Osteocyte (in vitro differentiated cells): ENCODE measurements around the gene RGS17. TPM values are rescaled to one million over a fixed set of nuclear protein-coding genes. Genes with fewer than 3 reads are reported as not detected.

Source experiments
- DNase-seq: peaks from one replicate; pipeline ENCODE4 v3.0.0; 2021; ENCODE audit warnings: mixed read lengths; ENCODE audit not compliant: unreplicated experiment; ENCODE audit errors: extremely low spot score
- H3K27ac Mint-ChIP-seq: one replicate; pipeline ENCODE4 v1.8.0; 2021; ENCODE audit warnings: mild to moderate bottlenecking, mixed read lengths; ENCODE audit not compliant: unreplicated experiment
- H3K27me3 Mint-ChIP-seq: one replicate; pipeline ENCODE4 v1.8.0; 2021; ENCODE audit warnings: mixed read lengths; ENCODE audit not compliant: unreplicated experiment
- H3K36me3 Mint-ChIP-seq: one replicate; pipeline ENCODE4 v1.8.0; 2021; ENCODE audit warnings: mixed read lengths; ENCODE audit not compliant: unreplicated experiment
- H3K4me1 Mint-ChIP-seq: one replicate; pipeline ENCODE4 v1.8.0; 2021; ENCODE audit warnings: mixed read lengths; ENCODE audit not compliant: unreplicated experiment
- H3K4me3 Mint-ChIP-seq: one replicate; pipeline ENCODE4 v1.8.0; 2021; ENCODE audit warnings: mild to moderate bottlenecking, moderate library complexity, mixed read lengths; ENCODE audit not compliant: unreplicated experiment
- H3K9me3 Mint-ChIP-seq: one replicate; pipeline ENCODE4 v1.8.0; 2021; ENCODE audit warnings: mixed read lengths; ENCODE audit not compliant: unreplicated experiment
- total RNA-seq: library from RNA; stranded (reverse); gene quantifications from 2 replicates; pipeline ENCODE4 v1.2.1, GENCODE V29; 2021
- TF ChIP-seq, protein P1 (sequence below): fragments of 200-600 bp; sonication (generic); IDR thresholded peaks from 2 replicates; pipeline ENCODE4 v1.5.0; 2021; ENCODE audit warnings: antibody characterized with exemption, mild to moderate bottlenecking, moderate library complexity

The RGS17 gene
- total RNA-seq, 1 donor from 2014 or later: 2.9 TPM

DNA sequence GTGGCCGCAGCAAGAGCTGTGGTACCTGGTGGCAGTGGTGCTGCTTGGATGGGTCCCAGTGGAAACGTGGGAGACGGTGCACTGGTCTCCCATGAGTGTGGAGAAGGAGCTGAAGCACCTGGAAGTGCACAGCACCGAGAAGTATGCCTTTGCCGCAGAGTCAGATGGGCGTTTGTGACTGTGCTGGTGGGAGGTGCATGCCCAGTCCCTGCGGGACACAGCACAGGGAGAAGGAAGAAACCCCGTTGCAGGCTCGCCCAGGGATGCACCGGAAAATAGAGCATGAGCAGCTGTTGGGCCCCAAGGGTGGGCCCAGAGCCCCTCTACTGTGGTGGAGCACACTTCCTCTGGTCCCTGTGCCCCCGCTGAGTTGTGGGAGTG is 19.3 kb upstream of the RGS17 start:
- TF ChIP-seq, protein P1, sequence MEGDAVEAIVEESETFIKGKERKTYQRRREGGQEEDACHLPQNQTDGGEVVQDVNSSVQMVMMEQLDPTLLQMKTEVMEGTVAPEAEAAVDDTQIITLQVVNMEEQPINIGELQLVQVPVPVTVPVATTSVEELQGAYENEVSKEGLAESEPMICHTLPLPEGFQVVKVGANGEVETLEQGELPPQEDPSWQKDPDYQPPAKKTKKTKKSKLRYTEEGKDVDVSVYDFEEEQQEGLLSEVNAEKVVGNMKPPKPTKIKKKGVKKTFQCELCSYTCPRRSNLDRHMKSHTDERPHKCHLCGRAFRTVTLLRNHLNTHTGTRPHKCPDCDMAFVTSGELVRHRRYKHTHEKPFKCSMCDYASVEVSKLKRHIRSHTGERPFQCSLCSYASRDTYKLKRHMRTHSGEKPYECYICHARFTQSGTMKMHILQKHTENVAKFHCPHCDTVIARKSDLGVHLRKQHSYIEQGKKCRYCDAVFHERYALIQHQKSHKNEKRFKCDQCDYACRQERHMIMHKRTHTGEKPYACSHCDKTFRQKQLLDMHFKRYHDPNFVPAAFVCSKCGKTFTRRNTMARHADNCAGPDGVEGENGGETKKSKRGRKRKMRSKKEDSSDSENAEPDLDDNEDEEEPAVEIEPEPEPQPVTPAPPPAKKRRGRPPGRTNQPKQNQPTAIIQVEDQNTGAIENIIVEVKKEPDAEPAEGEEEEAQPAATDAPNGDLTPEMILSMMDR: no peak
- Mint-ChIP-seq H3K27ac (no peak overlapping the region), H3K27me3 (peaks cover 23% of the 10 kb centered on the region), H3K36me3 (no peaks in the 10 kb centered on the region), H3K9me3 (no peaks in the 10 kb centered on the region), H3K4me1 (peaks cover 9% of the 10 kb centered on the region), H3K4me3 (no peak overlapping the region)
- DNase-seq: no peak

DNA sequence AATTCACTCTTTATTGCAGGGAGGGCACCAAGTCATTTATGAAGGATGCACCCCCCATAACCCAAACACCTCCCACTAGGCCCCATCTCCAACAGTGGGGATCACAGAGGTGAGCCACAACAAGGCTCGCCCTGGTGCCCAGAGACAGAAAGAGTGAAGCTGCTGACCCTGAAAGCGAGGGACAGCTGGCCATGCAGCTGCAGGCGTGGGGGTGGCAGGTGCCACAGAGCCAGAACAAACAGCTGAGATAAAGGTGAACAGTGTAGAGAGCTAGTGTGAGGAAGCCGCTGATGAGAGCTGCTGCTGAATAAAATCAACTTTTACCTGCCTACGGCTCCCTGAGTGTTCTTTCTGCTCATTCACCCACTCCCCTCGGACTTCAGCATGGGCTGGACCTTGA is 18.8 kb upstream of the RGS17 start:
- Mint-ChIP-seq H3K4me1 (peaks cover 9% of the 10 kb centered on the region), H3K27me3 (peaks cover 26% of the 10 kb centered on the region), H3K36me3 (no peaks in the 10 kb centered on the region), H3K27ac (no peak overlapping the region), H3K4me3 (no peak overlapping the region), H3K9me3 (no peaks in the 10 kb centered on the region)
- DNase-seq: no peak
- TF ChIP-seq, protein P1: no peak

DNA sequence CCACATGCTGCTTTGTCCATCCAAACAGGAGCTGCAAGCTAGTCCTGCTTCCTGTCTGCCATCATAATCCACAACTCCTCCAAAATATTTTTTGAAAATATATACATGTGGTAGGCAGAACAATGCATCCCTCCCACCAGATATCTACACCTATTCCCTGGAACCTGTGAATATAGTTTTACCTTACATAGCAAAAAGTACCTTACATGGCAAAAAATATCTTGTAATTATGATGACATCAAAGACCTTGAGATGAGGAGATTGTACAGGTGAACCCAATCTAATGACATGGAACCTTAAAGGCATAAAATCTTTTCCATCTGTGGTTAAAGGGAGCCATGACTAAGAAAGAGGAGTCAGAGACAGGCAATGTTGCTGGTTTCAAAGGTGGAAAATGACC is 15.3 kb upstream of the RGS17 start:
- peaks cover 32% of the 10 kb centered on the region for H3K27me3 Mint-ChIP-seq
- H3K4me1 Mint-ChIP-seq: no peaks in the 10 kb centered on the region
- no peaks in the 10 kb centered on the region for H3K36me3 Mint-ChIP-seq
- DNase-seq: no peak
- no peaks in the 10 kb centered on the region for H3K9me3 Mint-ChIP-seq
- TF ChIP-seq, protein P1: no peak
- H3K27ac Mint-ChIP-seq: no peak overlapping the region
- no peak overlapping the region for H3K4me3 Mint-ChIP-seq

DNA sequence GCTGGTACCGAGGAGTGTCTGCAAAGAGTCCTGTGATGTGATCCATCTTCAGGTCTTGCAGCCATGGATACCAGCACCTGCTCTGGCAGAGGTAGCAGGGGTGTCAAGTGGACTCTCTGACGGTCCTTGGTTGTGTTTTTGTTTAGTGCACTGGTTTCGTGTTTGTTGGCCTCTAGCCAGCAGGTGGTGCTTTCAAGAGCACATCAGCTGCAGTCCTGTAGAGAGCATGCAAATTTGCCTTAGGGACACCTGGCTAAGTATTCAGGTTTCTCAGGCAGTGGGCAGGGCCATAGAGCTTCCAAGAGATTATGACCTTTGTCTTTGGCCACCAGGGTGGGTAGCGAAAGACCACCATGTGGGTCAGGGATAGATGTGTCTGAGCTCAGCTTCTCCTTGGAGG is 14.5 kb upstream of the RGS17 start:
- Mint-ChIP-seq H3K27me3 (peaks cover 32% of the 10 kb centered on the region), H3K27ac (no peak overlapping the region), H3K36me3 (no peaks in the 10 kb centered on the region), H3K9me3 (no peaks in the 10 kb centered on the region), H3K4me3 (no peak overlapping the region), H3K4me1 (no peaks in the 10 kb centered on the region)
- TF ChIP-seq, protein P1: no peak
- DNase-seq: no peak

DNA sequence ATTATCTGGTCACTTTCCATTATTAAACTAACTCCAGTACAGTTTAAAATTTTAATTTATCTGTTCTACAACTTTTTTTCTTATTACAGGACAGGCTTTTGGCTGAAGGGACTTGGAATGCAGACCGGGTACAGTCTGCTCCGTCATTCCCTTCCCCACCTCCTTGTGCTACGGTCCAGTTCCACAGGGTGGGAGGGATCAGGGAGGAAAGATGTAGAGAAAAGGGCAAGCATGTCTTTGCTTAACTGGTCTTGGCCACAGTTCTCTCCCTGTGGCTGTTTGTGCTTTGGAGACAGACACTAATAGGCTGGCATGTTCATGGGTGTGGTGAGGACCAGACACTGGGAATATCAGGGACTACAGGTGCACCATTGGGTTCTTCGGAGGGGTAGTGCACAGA is 12.1 kb upstream of the RGS17 start:
- Mint-ChIP-seq H3K36me3 (no peaks in the 10 kb centered on the region), H3K9me3 (no peaks in the 10 kb centered on the region), H3K27ac (no peak overlapping the region), H3K4me3 (no peak overlapping the region), H3K27me3 (peaks cover 19% of the 10 kb centered on the region), H3K4me1 (no peaks in the 10 kb centered on the region)
- DNase-seq: no peak
- TF ChIP-seq, protein P1: no peak
